Hepatic stellate cell (primary cell): ENCODE measurements around the gene BBOX1.

ENCODE experiments used
- DNase-seq: peaks from one replicate; pipeline ENCODE4 v3.0.0; 2011; ENCODE audit warnings: low spot score

Gene BBOX1

GRCh38 chr11:27025312-27025955, 15.2 kb upstream of the BBOX1 start:
- no peak for DNase-seq

GRCh38 chr11:27025957-27026733, 14.5 kb upstream of the BBOX1 start:
- DNase-seq, result no peak

- DNase-seq, result no peak
These were observed 12.1 kb upstream of the BBOX1 start for GRCh38 chr11:27028561-27028965.

GRCh38 chr11:27029966-27030365, 10.6 kb upstream of the BBOX1 start:
- DNase-seq, result no peak

- DNase-seq, result no peak
These were observed 8.9 kb upstream of the BBOX1 start for GRCh38 chr11:27031754-27032153.

DNA sequence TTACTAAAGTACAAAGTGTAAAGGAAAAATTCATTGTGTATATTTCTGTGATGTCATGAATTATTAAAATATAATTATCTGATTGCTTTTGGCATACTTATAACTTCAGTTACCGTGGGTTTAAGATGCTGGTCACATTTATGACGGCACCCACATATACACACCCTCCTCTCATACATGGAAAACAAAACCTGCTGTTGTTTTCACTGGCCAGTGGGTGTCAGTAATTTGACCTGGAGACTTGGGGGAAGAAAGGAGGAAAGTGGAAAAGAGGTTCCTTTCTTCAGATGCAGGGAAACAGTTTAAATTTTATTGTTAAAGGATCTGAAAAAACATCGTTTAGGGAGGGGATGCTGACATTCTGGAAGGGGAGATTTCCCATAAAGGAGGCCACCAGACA, 742 bp upstream of the BBOX1 start:
- no peak for DNase-seq

- no peak for DNase-seq
These were observed 705 bp downstream of the BBOX1 start for GRCh38 chr11:27041141-27041899.

- DNase-seq, result no peak
These were observed 6.3 kb downstream of the BBOX1 start for GRCh38 chr11:27046956-27047355.

GRCh38 chr11:27052668-27053067, 12.1 kb downstream of the BBOX1 start:
- DNase-seq, result no peak

- no peak for DNase-seq
These were observed 14.6 kb downstream of the BBOX1 start for GRCh38 chr11:27055065-27055682.

DNA sequence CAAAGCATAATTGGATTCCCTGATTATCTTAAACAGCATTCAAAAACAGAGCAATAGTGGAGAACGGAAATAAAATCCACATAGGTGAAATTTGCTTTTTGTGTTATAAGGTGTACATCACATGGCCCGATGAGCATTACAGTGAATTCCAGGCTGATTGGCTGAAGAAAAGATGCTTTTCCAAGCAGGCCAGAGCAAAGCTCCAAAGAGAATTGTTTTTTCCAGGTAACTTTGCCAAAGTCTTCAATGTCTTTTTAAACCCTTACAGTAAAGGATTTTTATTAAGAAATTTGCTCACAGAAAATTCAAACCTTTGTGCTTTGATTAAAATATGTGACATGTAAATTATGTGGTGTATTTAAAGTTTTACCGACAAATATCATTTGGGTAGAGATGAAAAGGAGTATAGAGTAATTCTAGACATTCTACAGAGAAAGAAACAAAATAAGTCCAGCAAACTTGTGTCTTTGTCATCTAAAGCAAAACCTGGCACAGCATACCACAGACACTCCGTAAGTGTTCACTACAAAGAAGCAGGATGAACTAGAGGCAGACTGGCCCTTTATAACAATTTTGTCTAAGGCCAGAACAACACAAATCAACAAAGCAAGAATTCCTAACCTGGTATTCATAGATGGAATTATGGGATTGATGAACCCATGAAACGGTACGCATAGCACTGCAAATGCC, 16.6 kb downstream of the BBOX1 start:
- no peak for DNase-seq

DNA sequence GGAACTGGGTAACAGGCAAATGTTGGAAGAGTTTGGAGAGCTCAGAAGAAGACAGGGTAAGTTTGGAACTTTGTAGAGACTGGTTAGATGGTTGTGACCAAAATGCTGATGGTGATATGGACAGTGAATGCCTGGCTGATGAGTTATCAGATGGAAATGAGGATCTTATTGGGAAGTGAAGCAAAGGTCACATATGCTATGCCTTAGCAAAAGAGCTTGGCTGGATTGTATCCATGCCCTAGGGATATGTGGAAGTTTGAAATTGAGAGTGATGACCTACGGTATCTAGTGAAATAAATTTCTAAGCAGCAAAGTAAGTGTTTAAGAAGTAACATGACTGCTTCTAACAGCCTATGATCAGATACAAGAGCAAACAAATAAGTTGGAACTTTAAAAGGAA, 17.8 kb downstream of the BBOX1 start:
- no peak for DNase-seq

GRCh38 chr11:27059431-27059830, 18.8 kb downstream of the BBOX1 start:
- DNase-seq, result no peak

DNA sequence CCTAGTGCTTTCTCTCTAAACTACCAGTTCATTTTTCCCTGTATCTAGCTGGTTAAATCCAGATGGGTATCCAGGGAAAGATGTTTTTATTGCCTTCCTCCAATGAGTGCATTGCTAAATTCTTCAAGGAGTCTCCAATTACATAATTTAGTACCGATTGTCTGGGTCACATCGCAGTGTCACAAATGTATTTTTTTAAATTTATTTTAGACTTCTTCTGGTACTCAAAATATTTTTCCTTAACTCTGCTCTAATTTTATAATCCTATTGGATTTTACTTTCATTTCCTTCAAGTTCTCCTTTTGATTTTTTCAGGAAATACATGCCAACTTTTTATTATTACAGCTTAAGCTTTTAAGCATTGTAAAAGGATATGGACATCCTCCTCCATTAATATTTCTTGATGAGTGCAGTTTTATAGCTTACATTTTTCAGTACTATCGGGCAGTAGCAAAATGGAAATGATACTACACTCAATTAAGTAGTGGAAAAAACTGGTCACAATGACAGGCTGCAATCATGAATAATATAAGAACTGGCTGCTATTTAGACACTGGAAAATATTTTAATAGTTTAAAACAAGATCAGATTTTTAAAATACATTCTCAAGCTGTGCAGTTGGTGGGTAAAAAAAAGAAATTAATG, 20.3 kb downstream of the BBOX1 start:
- DNase-seq, result no peak

GRCh38 chr11:27061461-27061821, 20.8 kb downstream of the BBOX1 start:
- DNase-seq, result no peak

- DNase-seq, result no peak
These were observed 23.5 kb downstream of the BBOX1 start for GRCh38 chr11:27064086-27064485.

GRCh38 chr11:27075192-27075591, 34.6 kb downstream of the BBOX1 start:
- no peak for DNase-seq

DNA sequence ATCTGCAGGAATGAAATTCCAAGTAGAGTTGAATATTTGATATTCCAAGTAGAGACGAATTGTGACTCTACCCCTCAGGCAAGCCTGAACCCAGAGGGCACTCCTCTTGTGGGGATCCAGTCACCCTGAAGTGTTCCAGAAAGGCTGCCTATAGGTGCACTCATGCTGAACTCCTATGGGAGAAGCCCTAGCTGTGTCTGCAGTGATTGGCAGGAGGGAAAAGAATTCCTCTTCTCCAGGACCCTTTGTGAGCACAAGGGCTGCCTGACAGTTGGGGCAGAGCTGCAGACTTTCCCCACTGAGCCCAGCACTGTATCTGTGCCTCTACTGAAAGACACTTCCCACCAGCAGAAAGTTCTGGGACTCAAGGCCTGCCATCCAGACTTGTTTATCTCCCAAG, 35.0 kb downstream of the BBOX1 start:
- DNase-seq, result no peak

- no peak for DNase-seq
These were observed 35.5 kb downstream of the BBOX1 start for GRCh38 chr11:27076121-27076589.

- no peak for DNase-seq
These were observed 40.4 kb downstream of the BBOX1 start for GRCh38 chr11:27081056-27081455.

GRCh38 chr11:27083241-27083640, 42.6 kb downstream of the BBOX1 start:
- DNase-seq, result no peak
